Colonic mucosa (tissue), 4 donors: Measurements from ENCODE around the gene APCDD1L. TPM values are rescaled to one million over a fixed set of nuclear protein-coding genes. Genes with fewer than 3 reads are reported as not detected.

Source experiments
- DNase-seq: peaks from one replicate; pipeline ENCODE4 v3.0.0-alpha.2; 2020
- H3K27ac ChIP-seq: fragments of 200-600 bp; one replicate; pipeline ENCODE4 v1.8.0; 2021
- H3K27me3 ChIP-seq: fragments of 200-600 bp; one replicate; pipeline ENCODE4 v1.8.0; 2021
- H3K36me3 ChIP-seq: fragments of 200-600 bp; one replicate; pipeline ENCODE4 v1.8.0; 2021
- H3K4me1 ChIP-seq: fragments of 200-600 bp; one replicate; pipeline ENCODE4 v1.8.0; 2021; ENCODE audit warnings: mild to moderate bottlenecking
- H3K4me3 ChIP-seq: fragments of 200-600 bp; one replicate; pipeline ENCODE4 v1.8.0; 2021
- H3K9ac ChIP-seq, 2 donors: one replicate each; pipeline ENCODE4 v1.7.0; 2013; ENCODE audit warnings: control low read depth in 2 of 2, low read depth in 2 of 2, low read length in 2 of 2
- H3K9me3 ChIP-seq: fragments of 200-600 bp; one replicate; pipeline ENCODE4 v1.8.0; 2021
- intact Hi-C: fragments of 100-400 bp; cut with DNase I; formaldehyde crosslinking; loops from one replicate; pipeline ENCODE4 v1.14.1; 2022
- total RNA-seq, 2 donors: library from RNA; stranded (reverse); fragmentation: NEBNext Ultra II Directional in 1 of 2; extraction: Animal tissue kit (Norgen Biotek cat#: 25700) in 1 of 2; gene quantifications; one replicate each; pipeline ENCODE4 v1.2.1, GENCODE V29; 2021
- TF ChIP-seq, protein P1 (sequence below): fragments of 200-600 bp; IDR thresholded peaks from one replicate; pipeline ENCODE4 v1.8.0; 2022; ENCODE audit warnings: antibody characterized with exemption, mild to moderate bottlenecking
- donor health status: healthy.
- donor health status: DM: no; HTN: no; CAD: no.
- donor health status: DM: no; HTN: no; CAD: no.

The APCDD1L gene
- total RNA-seq, 2 donors from 2014 or later, result 0.32 to 1.0 TPM

DNA sequence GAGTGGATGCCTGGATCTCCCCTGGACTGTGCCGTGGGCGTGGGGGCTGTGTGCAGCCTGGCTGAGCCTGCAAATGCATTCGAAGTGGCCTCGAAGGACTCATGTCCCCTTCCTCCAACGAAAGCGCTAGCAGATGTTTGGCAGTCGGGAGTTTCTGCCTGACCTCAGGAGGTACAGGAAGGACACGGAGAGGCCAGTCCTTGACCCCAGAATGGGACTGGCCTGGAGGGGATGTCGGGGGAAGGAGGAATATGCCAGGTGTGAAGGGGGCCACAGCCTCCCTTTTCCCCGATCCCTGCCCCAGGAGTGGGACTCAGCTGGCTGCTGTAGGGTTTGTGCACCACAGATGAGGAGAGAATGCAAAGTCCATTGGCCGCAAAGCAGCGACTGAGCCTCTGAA lies 45.6 kb downstream of the APCDD1L start:
- intact Hi-C loops, result no loop called here
- no peak overlapping the region for H3K4me3 ChIP-seq
- H3K27me3 ChIP-seq, result no peaks in the 10 kb centered on the region
- H3K36me3 ChIP-seq, result no peaks in the 10 kb centered on the region
- H3K27ac ChIP-seq, result no peak overlapping the region
- DNase-seq, result no peak
- H3K9me3 ChIP-seq, result no peaks in the 10 kb centered on the region
- TF ChIP-seq, protein P1, sequence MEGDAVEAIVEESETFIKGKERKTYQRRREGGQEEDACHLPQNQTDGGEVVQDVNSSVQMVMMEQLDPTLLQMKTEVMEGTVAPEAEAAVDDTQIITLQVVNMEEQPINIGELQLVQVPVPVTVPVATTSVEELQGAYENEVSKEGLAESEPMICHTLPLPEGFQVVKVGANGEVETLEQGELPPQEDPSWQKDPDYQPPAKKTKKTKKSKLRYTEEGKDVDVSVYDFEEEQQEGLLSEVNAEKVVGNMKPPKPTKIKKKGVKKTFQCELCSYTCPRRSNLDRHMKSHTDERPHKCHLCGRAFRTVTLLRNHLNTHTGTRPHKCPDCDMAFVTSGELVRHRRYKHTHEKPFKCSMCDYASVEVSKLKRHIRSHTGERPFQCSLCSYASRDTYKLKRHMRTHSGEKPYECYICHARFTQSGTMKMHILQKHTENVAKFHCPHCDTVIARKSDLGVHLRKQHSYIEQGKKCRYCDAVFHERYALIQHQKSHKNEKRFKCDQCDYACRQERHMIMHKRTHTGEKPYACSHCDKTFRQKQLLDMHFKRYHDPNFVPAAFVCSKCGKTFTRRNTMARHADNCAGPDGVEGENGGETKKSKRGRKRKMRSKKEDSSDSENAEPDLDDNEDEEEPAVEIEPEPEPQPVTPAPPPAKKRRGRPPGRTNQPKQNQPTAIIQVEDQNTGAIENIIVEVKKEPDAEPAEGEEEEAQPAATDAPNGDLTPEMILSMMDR, result no peak
- no peak overlapping the region for H3K9ac ChIP-seq
- no peaks in the 10 kb centered on the region for H3K4me1 ChIP-seq

DNA sequence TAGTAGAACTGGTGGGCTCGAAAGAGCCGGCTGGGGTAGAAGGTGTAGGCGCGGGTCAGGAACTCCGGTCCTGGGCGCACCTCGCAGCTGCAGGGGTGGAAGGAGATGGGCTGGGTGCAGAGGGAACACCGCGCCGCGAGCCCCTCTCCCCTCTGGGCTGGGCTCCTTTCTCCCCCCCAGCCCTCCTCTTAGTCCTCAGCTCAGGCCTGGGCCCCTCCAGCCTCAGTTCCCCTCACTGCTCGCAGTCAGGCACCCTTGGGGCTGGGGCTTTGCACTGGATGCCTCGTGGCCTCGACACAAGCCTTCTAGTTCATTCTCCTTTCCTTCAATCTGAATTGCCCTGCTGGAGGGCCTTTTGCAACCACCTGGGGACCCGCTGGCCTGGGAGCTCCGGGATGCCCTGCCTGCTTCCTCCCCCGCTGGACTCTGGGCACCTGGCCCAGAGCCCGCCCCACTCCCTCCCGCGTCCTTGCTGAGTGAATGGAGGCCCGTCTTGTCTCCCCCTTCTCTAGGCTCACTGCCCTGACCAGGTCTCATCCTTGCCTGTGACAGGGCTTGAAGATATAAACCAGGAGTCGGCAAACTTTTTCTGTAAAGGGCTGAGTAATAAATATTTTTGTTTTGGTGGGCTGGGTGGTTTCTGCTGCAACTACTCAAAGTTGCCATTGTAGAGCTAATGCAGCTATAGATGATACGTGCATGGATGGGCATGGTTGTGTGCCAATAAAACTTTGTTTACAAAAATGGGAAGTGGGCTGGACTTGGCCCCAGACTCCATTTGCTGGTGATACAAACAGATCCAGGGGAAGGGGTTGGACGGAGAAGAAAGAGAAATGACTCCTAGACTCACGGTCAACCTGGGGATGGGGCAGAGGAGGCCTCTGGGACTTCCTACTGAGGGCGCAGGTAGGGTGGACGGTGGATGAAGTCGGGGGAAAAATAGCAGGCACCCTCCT lies 47.3 kb downstream of the APCDD1L start:
- Histone ChIP-seq H3K9ac (no peak overlapping the region), H3K27me3 (no peaks in the 10 kb centered on the region), H3K4me3 (no peak overlapping the region), H3K27ac (no peak overlapping the region), H3K9me3 (no peaks in the 10 kb centered on the region), H3K36me3 (no peaks in the 10 kb centered on the region), H3K4me1 (no peaks in the 10 kb centered on the region)
- TF ChIP-seq, protein P1, result no peak
- intact Hi-C loops, result no loop called here
- DNase-seq, result no peak

DNA sequence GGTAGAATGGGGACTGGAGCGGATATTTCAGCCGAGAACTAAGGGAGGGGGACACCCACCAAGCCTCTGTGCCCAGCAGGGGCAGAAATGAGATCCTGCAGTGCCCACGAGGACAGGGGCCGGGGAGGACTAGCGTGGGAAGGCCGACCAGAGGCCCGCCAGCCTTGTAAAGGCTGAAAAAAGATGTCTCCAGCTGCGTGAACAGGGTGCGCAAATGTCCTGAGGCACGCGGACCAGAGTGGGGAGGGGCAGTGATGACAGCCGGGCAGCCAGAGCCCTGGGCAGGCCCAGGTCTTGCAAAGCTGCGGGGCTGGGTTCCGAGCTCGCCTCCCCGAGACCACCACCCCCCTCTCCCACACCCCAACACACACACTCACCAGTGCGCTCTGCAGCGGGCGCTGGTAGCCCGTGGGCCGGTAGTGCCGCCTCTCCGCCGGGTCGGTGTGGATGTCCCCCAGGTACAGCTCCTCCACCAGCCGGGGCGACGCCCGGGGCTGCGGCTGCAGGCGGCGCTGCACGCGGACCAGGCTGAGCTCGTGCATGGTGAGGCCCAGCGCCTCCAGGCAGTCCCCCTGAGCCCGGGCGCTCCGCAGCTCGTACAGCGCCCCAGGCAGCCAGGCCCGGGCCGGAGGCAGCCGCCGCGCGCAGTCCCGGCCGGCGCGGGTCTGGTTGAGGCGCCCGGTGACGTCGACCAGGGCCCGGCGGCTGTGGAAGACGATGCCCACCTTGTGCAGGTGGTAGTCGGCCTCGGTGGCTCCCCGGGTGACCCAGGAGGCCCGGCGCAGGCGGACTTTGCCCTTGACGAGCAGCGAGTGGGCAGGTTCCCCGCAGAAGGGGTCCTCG lies 48.2 kb downstream of the APCDD1L start:
- H3K4me1 ChIP-seq, result no peaks in the 10 kb centered on the region
- H3K27me3 ChIP-seq, result no peaks in the 10 kb centered on the region
- H3K36me3 ChIP-seq, result no peaks in the 10 kb centered on the region
- H3K4me3 ChIP-seq, result no peak overlapping the region
- H3K27ac ChIP-seq, result no peak overlapping the region
- H3K9me3 ChIP-seq, result no peaks in the 10 kb centered on the region
- TF ChIP-seq, protein P1, result no peak
- intact Hi-C loops, result no loop called here
- DNase-seq, result no peak
- no peak overlapping the region for H3K9ac ChIP-seq

DNA sequence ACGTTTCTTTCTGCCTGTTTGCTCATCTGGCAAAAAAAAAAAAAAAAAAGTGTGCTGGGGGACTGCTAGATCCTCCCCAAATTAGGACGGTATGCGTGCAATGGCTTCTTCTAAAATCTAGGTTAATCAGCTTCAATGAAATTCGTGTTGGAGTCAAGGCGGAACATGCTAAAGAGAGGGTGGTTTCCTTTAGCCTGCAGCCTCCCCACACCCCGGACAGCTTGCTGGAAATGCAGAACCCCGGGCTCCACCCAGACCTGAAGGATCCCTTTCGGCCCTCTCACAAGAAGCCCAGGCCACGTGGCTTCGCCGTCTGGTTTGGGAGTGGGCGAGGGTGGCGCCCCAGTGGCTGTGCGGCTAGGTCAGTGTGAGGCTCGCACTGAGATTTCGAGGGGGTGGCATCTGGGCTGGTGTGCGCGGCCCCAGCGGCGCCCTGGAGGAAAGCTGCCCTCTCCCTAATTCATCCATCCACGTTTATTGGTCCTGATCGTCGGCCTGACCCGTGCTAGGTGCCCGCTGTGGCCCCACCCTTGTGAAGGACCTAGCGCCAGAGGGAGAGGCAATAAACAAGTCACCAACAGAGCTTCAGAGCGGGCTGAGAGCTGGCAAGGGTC lies 49.0 kb downstream of the APCDD1L start:
- no peak overlapping the region for H3K4me3 ChIP-seq
- intact Hi-C loops, result no loop called here
- H3K27ac ChIP-seq, result no peak overlapping the region
- H3K27me3 ChIP-seq, result no peaks in the 10 kb centered on the region
- H3K4me1 ChIP-seq, result no peaks in the 10 kb centered on the region
- no peak overlapping the region for H3K9ac ChIP-seq
- DNase-seq, result no peak
- TF ChIP-seq, protein P1, result no peak
- no peaks in the 10 kb centered on the region for H3K36me3 ChIP-seq
- no peaks in the 10 kb centered on the region for H3K9me3 ChIP-seq

DNA sequence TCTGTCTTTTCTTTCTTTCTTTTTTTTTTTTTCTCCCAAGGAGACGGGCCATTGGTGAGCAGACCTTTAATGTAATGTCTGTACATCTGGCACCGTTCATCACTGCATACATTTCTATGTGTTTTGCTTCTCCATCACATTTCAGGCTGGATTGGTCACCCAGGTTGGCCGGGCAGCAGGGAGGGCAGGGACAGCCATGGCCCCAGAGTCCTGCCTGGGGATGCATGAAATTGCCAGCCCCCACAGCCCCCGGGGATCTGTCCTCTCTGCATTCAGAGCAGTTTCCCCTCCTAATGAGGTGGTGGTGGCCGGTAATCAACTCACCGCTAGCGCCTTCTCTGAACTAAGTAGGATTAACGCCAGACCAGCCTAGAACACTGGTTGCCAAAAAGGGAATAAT lies 50.4 kb downstream of the APCDD1L start:
- TF ChIP-seq, protein P1, result no peak
- H3K9me3 ChIP-seq, result no peaks in the 10 kb centered on the region
- no peak overlapping the region for H3K27ac ChIP-seq
- no peak overlapping the region for H3K4me3 ChIP-seq
- no peak for DNase-seq
- H3K4me1 ChIP-seq, result no peaks in the 10 kb centered on the region
- no peaks in the 10 kb centered on the region for H3K36me3 ChIP-seq
- H3K9ac ChIP-seq, result no peak overlapping the region
- intact Hi-C loops, result no loop called here
- H3K27me3 ChIP-seq, result no peaks in the 10 kb centered on the region
